Ecto neural progenitor cell (in vitro differentiated cells): Measurements from ENCODE around the gene ZNF487.

Experiments
- DNase-seq: peaks from one replicate; pipeline ENCODE4 v3.0.0-alpha.2; 2018; ENCODE audit warnings: low spot score

Gene ZNF487

DNA sequence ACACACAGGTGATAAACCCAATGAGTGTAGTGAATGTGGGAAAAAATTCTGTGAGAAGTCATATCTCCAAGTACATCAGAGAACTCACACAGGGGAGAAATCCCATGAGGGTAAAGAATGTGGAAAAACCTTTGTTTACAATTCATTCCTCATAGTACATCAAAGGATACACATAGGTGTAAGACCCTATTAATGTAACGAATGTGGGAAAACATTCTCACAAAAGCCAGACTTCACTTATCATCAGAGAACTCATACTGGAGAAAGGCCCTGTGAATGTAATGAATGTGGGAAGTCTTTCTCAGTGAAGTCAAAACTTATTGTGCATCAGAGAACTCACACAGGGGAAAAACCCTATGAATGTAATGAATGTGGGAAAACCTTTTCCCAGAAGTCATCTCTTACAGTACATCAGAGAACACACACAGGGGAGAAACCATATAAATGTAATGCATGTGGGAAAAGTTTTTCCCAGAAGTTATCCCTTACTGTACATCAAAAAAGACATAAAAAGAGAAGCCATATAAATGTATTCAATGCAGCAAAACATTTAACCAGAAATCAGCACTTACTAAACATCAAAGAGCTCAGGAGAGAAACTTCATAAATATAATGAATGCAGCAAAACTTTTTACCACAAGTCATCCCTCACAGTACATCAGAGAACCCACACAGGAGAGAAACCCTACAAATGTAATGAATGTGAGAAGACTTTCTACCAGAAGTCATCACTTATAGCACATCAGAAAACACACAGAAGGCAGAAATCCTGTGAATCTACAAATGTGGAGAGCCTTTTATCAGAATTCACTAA is 87.7 kb downstream of the ZNF487 start:
- no peak for DNase-seq
